Cardiac fibroblast (primary cell): ENCODE results near the gene GORASP2.

ENCODE experiments used
- DNase-seq, 2 donors: peaks; one replicate each; pipeline versions ENCODE4 v3.0.0 to v3.0.0-alpha.2; 2010; ENCODE audit warnings: low read depth in 2 of 2
- H3K4me3 ChIP-seq, 2 donors: replicated peaks in 1 of 2; 1 replicate in 1 of 2; 2 replicates in 1 of 2; pipeline ENCODE4 v1.5.1; 2011; ENCODE audit warnings: low read depth in 2 of 2, low read length in 2 of 2, mild to moderate bottlenecking in 2 of 2, moderate library complexity in 1 of 2
- CTCF ChIP-seq: IDR thresholded peaks from one replicate; pipeline ENCODE4 v1.5.1; 2011; ENCODE audit warnings: low read depth, mild to moderate bottlenecking, low read length, inconsistent platforms

Gene GORASP2

GRCh38 chr2:170940066-170940465 lies 11.0 kb downstream of the GORASP2 start:
- no peak for DNase-seq
- H3K4me3 ChIP-seq: no peak overlapping the region
- TF ChIP-seq CTCF: no peak

- DNase-seq: no peak
- no peak overlapping the region for H3K4me3 ChIP-seq
- TF ChIP-seq CTCF: no peak
These were observed 13.6 kb downstream of the GORASP2 start for GRCh38 chr2:170942615-170943014.

GRCh38 chr2:170943041-170943440 lies 14.0 kb downstream of the GORASP2 start:
- H3K4me3 ChIP-seq: no peak overlapping the region
- no peak for TF ChIP-seq CTCF
- DNase-seq: no peak

DNA sequence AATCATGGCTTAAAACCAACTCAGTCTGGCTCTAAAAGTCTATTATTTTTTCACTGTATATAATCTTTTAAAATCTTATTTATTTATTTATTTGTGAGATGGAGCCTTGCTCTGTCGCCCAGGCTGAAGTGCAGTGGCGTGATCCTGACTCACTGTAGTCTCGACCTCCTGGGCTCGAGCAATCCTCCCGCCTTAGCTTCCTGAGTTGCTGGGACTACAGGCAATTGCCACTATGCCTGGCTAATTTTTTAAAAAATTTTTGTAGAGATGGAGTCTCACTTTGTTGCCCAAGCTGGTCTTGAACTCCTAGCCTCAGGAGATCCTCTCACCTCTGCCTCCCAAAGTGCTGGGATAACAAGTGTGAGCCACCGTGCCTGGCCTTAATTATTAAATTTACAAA lies 14.5 kb downstream of the GORASP2 start:
- DNase-seq: no peak
- H3K4me3 ChIP-seq: no peak overlapping the region
- TF ChIP-seq CTCF: no peak

GRCh38 chr2:170944545-170944944 lies 15.5 kb downstream of the GORASP2 start:
- no peak for DNase-seq
- no peak for TF ChIP-seq CTCF
- H3K4me3 ChIP-seq: no peak overlapping the region

GRCh38 chr2:170949415-170949814 lies 20.4 kb downstream of the GORASP2 start:
- no peak for TF ChIP-seq CTCF
- no peak overlapping the region for H3K4me3 ChIP-seq
- DNase-seq: no peak

- TF ChIP-seq CTCF: no peak
- H3K4me3 ChIP-seq: no peak overlapping the region
- DNase-seq: no peak
These were observed 21.2 kb downstream of the GORASP2 start for GRCh38 chr2:170950221-170950761.
